ENCODE data around the gene PEAR1.

The PEAR1 gene

DNA sequence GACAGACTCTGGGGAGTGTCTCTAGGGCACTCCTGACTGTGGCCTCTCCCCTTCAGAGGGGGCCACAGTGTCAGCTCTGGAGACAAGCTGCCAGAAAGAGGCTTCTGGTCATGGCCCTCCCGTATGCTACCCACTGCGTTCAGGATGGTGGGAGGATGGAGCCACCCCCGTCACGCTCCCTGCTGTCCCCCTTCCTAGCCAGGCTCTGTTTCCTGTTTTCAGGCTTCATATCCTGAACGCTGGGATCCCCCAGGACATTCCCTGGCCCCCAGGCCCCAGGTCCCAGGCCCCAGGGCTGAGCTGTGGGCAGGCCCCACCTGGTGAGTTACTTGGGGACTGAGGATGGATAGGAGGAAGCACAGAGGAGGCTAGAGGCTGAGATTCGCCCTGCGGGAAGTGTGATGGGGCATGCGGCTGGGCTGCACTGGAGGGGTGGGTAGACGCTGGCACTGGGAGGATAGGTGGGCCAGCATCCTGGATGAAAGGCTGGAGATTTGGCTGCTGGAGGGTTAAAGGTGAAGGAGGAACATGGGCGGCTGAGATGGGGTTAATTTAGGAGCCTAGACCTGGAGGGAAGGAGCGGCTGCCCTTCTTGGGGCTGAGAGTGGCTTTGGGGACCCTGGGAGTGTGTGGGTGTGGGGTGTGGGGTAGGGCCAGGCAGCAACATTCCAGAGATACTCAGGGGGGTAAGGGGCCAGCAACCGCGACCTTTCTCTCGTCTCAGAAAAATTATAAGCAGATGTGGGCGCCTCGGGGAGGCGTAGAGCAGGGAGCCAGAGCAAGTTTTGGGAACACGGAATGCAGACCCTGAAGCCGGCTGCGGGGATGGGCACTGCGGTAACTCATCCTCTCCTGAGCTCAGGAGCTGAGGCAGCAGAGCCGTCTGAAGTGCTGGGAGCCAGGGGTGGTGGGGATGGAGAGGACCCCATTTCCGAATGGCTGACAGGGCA is 8.7 kb downstream of the PEAR1 start:
- no peak for DNase-seq

- DNase-seq = no peak
These were observed 10.0 kb downstream of the PEAR1 start for GRCh38 chr1:156903328-156904091.

DNA sequence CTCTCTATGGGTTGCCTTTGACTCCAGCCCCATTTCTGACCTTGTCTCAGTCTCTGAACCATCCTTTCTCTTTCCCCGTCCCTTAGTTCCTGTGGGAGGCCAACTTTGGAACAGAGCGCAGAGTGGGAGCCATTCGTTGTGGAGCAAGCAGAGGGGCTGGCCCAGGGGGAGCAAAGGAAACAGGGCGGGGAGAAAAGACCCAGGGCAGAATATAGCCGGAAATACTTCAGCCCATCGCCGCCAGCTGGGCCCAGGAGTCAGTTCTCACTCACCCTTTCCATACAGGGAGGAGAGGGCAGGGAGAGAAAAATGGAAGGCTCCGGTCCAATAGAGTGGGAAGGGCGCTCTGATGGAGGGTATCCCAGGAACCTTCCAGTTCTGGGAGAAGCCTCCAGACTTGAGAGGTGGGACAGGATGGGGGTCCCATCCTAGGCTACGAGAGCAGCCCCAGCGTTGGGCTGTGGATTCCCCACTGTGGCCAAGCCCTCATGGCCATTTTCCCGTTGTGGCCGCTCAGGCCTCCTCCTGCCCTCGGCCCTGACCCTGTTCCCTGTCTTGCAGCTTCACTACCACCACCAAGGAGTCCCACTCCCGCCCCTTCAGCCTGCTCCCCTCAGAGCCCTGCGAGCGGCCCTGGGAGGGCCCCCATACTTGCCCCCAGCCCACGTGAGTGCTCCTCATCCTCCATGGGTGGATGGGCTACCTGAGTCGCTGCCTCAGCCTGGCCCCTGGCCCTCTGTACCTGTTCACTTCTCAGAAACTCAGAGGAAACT is 10.9 kb downstream of the PEAR1 start:
- no peak for DNase-seq

GRCh38 chr1:156905176-156905575 is 11.7 kb downstream of the PEAR1 start:
- DNase-seq = no peak

DNA sequence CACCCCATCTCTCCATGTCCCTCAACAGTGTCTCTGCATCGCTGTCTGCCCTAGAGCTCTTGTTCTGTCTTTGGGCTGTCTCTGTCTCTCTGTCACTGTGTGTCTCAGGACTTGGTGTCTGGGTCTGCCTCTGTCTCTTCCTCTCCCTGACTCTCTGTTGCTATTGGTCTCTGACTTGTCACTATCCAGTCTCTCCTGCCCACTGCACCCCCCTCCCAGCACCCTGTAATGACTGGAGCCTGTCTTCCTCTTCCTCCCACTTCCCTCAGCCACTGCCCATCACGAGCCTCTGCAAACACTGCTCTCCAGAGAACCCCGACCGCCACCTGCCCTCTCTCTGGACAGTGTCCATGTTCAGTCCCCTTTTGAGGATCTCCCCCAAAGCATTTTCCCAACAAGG is 12.1 kb downstream of the PEAR1 start:
- no peak for DNase-seq

DNA sequence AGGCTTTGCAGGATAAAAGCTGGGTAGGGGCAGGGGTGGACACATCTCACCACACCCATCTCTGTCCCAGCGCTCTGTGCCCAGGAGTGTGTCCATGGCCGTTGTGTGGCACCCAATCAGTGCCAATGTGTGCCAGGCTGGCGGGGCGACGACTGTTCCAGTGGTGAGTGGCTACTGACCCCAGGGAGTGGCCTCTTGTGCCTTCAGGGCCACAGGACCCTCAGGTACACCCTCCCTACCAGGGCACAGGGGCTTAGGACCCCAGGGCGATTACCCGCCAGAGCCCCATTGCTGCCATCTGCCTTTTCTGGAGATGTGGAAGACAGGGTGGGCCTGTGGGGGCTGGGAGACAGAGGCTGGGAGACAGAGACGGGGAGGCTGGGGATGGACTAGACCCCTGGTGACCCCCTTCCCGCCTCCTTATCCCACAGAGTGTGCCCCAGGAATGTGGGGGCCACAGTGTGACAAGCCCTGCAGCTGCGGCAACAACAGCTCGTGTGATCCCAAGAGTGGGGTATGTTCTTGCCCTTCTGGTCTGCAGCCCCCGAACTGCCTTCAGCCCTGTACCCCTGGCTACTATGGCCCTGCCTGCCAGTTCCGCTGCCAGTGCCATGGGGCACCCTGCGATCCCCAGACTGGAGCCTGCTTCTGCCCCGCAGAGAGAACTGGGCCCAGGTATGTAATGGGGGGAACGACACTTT is 12.8 kb downstream of the PEAR1 start:
- no peak for DNase-seq

GRCh38 chr1:156908541-156908940 is 15.0 kb downstream of the PEAR1 start:
- no peak for DNase-seq

GRCh38 chr1:156908955-156909354 is 15.4 kb downstream of the PEAR1 start:
- DNase-seq = no peak

DNA sequence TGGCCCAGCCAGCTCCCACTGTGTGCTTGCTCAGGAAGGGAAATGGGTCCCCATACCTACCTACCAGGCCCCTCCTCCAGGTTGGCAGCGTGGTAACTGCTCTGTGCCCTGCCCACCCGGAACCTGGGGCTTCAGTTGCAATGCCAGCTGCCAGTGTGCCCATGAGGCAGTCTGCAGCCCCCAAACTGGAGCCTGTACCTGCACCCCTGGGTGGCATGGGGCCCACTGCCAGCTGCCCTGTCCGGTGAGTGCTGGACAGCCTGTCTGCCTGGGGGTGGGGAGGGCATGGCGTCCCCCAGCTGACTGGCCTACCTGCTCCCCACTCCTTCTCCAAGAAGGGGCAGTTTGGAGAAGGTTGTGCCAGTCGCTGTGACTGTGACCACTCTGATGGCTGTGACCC is 16.2 kb downstream of the PEAR1 start:
- DNase-seq = no peak

DNA sequence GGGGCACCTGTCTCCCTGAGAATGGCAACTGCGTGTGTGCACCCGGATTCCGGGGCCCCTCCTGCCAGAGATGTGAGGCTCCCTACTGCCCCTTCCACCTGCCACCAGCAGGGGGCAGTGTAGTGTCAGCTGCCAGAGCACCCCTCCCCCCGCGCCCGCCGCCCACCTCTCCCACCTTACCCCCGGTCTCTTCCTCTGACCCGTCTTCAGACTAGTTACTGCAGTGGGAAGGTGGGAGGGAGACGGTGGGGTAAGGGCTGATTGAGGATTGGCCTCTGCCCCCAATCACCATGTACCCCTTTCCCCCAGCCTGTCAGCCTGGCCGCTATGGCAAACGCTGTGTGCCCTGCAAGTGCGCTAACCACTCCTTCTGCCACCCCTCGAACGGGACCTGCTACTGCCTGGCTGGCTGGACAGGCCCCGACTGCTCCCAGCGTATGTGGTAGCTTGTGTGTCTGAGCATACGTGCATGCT is 16.8 kb downstream of the PEAR1 start:
- DNase-seq = no peak

GRCh38 chr1:156911577-156912298 is 18.2 kb downstream of the PEAR1 start:
- DNase-seq = no peak

DNA sequence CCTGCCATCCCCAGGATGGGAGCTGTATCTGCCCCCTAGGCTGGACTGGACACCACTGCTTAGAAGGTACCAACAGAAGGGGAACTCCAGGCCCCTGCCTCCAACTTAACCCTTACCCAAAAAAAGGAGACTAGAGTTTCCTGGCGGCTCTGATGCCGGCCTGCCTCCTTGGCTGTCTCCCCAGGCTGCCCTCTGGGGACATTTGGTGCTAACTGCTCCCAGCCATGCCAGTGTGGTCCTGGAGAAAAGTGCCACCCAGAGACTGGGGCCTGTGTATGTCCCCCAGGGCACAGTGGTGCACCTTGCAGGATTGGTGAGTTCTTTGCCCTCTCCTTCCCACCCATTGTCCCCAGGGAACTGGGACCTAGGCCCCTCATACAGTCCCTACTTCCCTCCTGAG is 18.8 kb downstream of the PEAR1 start:
- no peak for DNase-seq

GRCh38 chr1:156912861-156913808 is 19.6 kb downstream of the PEAR1 start:
- DNase-seq = no peak

DNA sequence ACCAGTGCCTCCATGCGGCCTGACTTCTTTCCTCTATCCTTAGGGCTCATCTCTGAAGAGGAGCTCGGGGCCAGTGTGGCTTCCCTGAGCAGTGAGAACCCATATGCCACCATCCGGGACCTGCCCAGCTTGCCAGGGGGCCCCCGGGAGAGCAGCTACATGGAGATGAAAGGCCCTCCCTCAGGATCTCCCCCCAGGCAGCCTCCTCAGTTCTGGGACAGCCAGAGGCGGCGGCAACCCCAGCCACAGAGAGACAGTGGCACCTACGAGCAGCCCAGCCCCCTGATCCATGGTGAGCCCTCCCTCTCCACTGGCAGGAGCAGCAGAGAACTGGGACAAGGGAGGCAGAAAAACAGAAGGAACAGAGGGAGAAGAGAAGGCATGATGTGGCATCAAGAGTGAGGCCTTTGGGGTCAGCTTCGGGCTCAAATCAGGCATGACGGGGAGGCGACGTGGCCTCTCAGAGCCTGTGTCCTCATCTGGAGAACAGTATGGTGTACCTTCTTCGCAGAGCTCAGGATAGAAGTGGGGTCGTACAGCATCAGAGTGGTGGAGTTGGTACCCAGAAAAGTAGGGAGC is 20.4 kb downstream of the PEAR1 start:
- no peak for DNase-seq

DNA sequence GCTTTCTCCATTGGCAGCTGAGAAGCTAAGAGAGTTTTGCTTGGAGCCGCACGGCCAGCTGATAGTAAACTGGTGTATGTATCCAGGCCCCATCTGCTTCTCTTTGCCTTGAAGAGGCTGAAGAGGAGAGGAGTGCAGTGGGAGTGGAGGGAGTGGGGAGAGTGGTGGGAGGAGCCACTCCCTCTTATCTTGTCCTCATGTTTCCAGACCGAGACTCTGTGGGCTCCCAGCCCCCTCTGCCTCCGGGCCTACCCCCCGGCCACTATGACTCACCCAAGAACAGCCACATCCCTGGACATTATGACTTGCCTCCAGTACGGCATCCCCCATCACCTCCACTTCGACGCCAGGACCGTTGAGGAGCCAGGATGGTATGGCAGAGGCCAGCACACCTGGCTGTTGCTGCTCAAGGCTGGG is 20.9 kb downstream of the PEAR1 start:
- no peak for DNase-seq

GRCh38 chr1:156920233-156921052 is 26.9 kb downstream of the PEAR1 start, which contains the start of gene LRRC71:
Gene LRRC71, plus strand, starts transcription at chr1:156920632. Its CDS starts 172 bp downstream, at chr1:156920804.
- DNase-seq = peak; percentile 93

- no peak for DNase-seq
These were observed 27.6 kb downstream of the PEAR1 start for GRCh38 chr1:156921053-156921529.

- DNase-seq = no peak
These were observed 29.6 kb downstream of the PEAR1 start for GRCh38 chr1:156922986-156923669.

Measured in islet precursor cell (in vitro differentiated cells).